HepG2 (cell line): ENCODE data around the gene DLX1. TPM values are rescaled to one million over a fixed set of nuclear protein-coding genes. Genes with fewer than 3 reads are reported as not detected.

Experiments used
- ARHGAP35 ChIP-seq: sonication (generic); formaldehyde crosslinking; IDR thresholded peaks from 2 replicates; pipeline ENCODE4 v1.9.0; 2022; ENCODE audit warnings: mild to moderate bottlenecking, inconsistent platforms, moderate library complexity, missing genetic modification reagents, borderline replicate concordance
- ARNTL ChIP-seq: sonication (generic); formaldehyde crosslinking; IDR thresholded peaks from 2 replicates; pipeline ENCODE4 v1.4.0; 2020; ENCODE audit warnings: mild to moderate bottlenecking, missing genetic modification reagents
- CCDC6 ChIP-seq: sonication (generic); formaldehyde crosslinking; IDR thresholded peaks from 2 replicates; pipeline ENCODE4 v1.8.1; 2022; ENCODE audit warnings: mild to moderate bottlenecking, missing genetic modification reagents, moderate library complexity
- HHEX ChIP-seq: IDR thresholded peaks from 2 replicates; pipeline ENCODE4 v1.6.1; 2016; ENCODE audit warnings: control low read depth
- HNF4A ChIP-seq: sonication (generic); formaldehyde crosslinking; IDR thresholded peaks from 2 replicates; pipeline ENCODE4 v1.4.0; 2020; ENCODE audit warnings: missing genetic modification reagents
- KDM3A ChIP-seq: IDR thresholded peaks from 2 replicates; pipeline ENCODE4 v1.6.1; 2018; ENCODE audit warnings: low read depth, missing compliant biosample characterization
- POLR2AphosphoS5 ChIP-seq: IDR thresholded peaks from 2 replicates; pipeline ENCODE4 v1.6.1; 2012; ENCODE audit warnings: low read depth, low read length
- SNAPC2 ChIP-seq: sonication (generic); formaldehyde crosslinking; IDR thresholded peaks from 2 replicates; pipeline ENCODE4 v1.8.1; 2022; ENCODE audit warnings: mild to moderate bottlenecking, missing genetic modification reagents
- TSC22D2 ChIP-seq: sonication (generic); formaldehyde crosslinking; IDR thresholded peaks from 2 replicates; pipeline ENCODE4 v1.5.1; 2020; ENCODE audit warnings: missing genetic modification reagents, mild to moderate bottlenecking, borderline replicate concordance
- U2AF2 ChIP-seq: fragments of 200-400 bp; formaldehyde crosslinking; IDR thresholded peaks from 2 replicates; pipeline ENCODE4 v1.6.1; 2017; ENCODE audit warnings: low read depth, mild to moderate bottlenecking, low read length
- ZFX ChIP-seq: sonication (generic); formaldehyde crosslinking; IDR thresholded peaks from 2 replicates; pipeline ENCODE4 v1.4.0; 2020; ENCODE audit warnings: mild to moderate bottlenecking, low read depth, missing genetic modification reagents, moderate library complexity
- ZNF20 ChIP-seq: sonication (generic); formaldehyde crosslinking; IDR thresholded peaks from 2 replicates; pipeline ENCODE4 v1.4.0; 2020; ENCODE audit warnings: mild to moderate bottlenecking, moderate library complexity, missing genetic modification reagents
- ZNF382 ChIP-seq: sonication (generic); formaldehyde crosslinking; IDR thresholded peaks from 2 replicates; pipeline ENCODE4 v1.5.0; 2020; ENCODE audit warnings: missing genetic modification reagents, mild to moderate bottlenecking, borderline replicate concordance
- ZNF501 ChIP-seq: sonication (generic); formaldehyde crosslinking; IDR thresholded peaks from 2 replicates; pipeline ENCODE4 v1.5.1; 2020; ENCODE audit warnings: mild to moderate bottlenecking, moderate library complexity, missing genetic modification reagents
- polyA plus RNA-seq, 8 experiments: library from polyadenylated mRNA; depleted of rRNA in 3 of 8; stranded (reverse) in 7 of 8; unstranded in 1 of 8; fragments of >200 nt; fragmentation: Illumina TruSeq in 4 of 8; extraction: Trizol in 4 of 8; gene quantifications; 2 replicates each; pipeline versions ENCODE4 v1.2.1 to v1.2.3, GENCODE V29; 2011 to 2016; ENCODE audit warnings: low read depth in 4 of 8, missing spikeins in 1 of 8, mixed read lengths in 1 of 8; ENCODE audit not compliant: insufficient read depth in 1 of 8
- total RNA-seq, 5 experiments: library from RNA; depleted of rRNA; stranded (reverse); fragments of >200 nt; fragmentation: Illumina TruSeq; extraction: Trizol; gene quantifications; 2 replicates each; pipeline ENCODE4 v1.2.3, GENCODE V29; 2016; ENCODE audit warnings: low read depth in 1 of 5
- TF ChIP-seq, protein P1 (sequence below): sonication (generic); formaldehyde crosslinking; IDR thresholded peaks from 2 replicates; pipeline ENCODE4 v1.9.0; 2021; ENCODE audit warnings: mild to moderate bottlenecking, missing genetic modification reagents
- TF ChIP-seq, protein P2 (sequence below): IDR thresholded peaks from 2 replicates; pipeline ENCODE4 v1.6.1; 2016
- TF ChIP-seq, protein P3 (sequence below): IDR thresholded peaks from 2 replicates; pipeline ENCODE4 v1.6.1; 2016; ENCODE audit warnings: mild to moderate bottlenecking, missing biosample characterization, missing genetic modification reagents
- TF ChIP-seq, protein P4 (sequence below): sonication (generic); formaldehyde crosslinking; IDR thresholded peaks from 2 replicates; pipeline ENCODE4 v1.8.0; 2022; ENCODE audit warnings: mild to moderate bottlenecking, missing genetic modification reagents, borderline replicate concordance
- TF ChIP-seq, protein P5 (sequence below): sonication (generic); formaldehyde crosslinking; IDR thresholded peaks from 2 replicates; pipeline ENCODE4 v1.8.0; 2022; ENCODE audit warnings: low read depth, missing genetic modification reagents

Gene DLX1
- total and polyA plus RNA-seq, 2 of the 13 experiments (the other 11 are each of a cell fraction or from before 2014, with no cell fraction given) = 0.18 to 0.86 TPM

DNA sequence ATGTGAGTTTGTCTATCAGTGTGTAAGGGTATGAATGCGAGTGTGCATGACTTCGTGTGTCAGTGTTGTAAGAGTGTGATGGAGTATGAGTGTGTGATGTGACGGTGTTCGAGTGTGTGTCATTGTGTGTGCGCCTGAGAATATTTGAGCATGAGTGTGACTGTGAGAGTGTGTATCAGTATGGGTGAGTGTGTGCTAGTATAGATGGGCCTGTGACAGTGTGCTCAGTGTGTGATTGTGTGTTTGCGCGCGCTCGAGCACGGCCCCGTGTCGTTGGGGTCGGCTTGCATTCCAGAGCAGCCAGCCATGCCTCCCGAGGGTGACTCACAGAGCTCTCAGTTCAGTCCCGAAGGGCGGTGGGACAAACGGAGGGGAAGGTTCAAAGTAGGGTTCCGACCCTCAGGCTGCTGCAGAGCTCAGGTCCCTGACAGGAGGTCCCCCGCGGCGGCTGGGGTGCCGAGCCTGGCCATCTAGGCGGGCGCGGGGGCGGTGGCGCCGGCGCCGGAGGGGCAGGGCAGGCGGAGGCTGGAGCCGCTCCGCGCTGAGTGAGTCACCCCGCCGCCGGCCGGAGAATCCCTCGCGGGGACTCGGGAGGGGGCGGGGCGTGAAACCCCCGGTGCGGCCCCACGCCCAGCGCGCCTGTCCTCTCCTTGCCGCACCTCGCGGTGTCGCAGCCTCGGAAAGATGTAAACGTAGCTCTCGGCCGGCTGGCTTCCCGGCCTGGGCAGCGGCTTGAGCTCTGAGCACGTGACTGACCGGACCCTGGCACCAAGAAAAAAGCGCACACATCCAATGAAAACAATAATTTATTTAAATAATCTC is 13.6 kb downstream of the DLX1 start (continued):
- TF ChIP-seq, protein P1, sequence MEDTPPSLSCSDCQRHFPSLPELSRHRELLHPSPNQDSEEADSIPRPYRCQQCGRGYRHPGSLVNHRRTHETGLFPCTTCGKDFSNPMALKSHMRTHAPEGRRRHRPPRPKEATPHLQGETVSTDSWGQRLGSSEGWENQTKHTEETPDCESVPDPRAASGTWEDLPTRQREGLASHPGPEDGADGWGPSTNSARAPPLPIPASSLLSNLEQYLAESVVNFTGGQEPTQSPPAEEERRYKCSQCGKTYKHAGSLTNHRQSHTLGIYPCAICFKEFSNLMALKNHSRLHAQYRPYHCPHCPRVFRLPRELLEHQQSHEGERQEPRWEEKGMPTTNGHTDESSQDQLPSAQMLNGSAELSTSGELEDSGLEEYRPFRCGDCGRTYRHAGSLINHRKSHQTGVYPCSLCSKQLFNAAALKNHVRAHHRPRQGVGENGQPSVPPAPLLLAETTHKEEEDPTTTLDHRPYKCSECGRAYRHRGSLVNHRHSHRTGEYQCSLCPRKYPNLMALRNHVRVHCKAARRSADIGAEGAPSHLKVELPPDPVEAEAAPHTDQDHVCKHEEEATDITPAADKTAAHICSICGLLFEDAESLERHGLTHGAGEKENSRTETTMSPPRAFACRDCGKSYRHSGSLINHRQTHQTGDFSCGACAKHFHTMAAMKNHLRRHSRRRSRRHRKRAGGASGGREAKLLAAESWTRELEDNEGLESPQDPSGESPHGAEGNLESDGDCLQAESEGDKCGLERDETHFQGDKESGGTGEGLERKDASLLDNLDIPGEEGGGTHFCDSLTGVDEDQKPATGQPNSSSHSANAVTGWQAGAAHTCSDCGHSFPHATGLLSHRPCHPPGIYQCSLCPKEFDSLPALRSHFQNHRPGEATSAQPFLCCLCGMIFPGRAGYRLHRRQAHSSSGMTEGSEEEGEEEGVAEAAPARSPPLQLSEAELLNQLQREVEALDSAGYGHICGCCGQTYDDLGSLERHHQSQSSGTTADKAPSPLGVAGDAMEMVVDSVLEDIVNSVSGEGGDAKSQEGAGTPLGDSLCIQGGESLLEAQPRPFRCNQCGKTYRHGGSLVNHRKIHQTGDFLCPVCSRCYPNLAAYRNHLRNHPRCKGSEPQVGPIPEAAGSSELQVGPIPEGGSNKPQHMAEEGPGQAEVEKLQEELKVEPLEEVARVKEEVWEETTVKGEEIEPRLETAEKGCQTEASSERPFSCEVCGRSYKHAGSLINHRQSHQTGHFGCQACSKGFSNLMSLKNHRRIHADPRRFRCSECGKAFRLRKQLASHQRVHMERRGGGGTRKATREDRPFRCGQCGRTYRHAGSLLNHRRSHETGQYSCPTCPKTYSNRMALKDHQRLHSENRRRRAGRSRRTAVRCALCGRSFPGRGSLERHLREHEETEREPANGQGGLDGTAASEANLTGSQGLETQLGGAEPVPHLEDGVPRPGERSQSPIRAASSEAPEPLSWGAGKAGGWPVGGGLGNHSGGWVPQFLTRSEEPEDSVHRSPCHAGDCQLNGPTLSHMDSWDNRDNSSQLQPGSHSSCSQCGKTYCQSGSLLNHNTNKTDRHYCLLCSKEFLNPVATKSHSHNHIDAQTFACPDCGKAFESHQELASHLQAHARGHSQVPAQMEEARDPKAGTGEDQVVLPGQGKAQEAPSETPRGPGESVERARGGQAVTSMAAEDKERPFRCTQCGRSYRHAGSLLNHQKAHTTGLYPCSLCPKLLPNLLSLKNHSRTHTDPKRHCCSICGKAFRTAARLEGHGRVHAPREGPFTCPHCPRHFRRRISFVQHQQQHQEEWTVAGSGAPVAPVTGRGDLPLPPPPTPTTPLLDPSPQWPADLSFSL (CRISPR knock-in tag) = peak; percentile 97
- TF ChIP-seq HNF4A (no peak), HHEX (CRISPR knock-in tag) (no peak), U2AF2 (no peak), ARNTL (no peak), TSC22D2 (CRISPR knock-in tag) (no peak), SNAPC2 (CRISPR knock-in tag) (no peak; the same call in 1 of the 2 replicates), ZNF382 (CRISPR knock-in tag) (no peak), ZNF501 (no peak), POLR2AphosphoS5 (no peak), ARHGAP35 (CRISPR knock-in tag) (peak; percentile 61; the same call in 1 of the 2 replicates), CCDC6 (CRISPR knock-in tag) (peak; percentile 53; the same call in 1 of the 2 replicates), KDM3A (CRISPR knock-in tag) (no peak), ZNF20 (CRISPR knock-in tag) (no peak), ZFX (CRISPR knock-in tag) (peak; percentile 52; the same call in 1 of the 2 replicates)
- TF ChIP-seq, protein P2, sequence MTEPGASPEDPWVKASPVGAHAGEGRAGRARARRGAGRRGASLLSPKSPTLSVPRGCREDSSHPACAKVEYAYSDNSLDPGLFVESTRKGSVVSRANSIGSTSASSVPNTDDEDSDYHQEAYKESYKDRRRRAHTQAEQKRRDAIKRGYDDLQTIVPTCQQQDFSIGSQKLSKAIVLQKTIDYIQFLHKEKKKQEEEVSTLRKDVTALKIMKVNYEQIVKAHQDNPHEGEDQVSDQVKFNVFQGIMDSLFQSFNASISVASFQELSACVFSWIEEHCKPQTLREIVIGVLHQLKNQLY (CRISPR knock-in tag) = no peak
- TF ChIP-seq, protein P3, sequence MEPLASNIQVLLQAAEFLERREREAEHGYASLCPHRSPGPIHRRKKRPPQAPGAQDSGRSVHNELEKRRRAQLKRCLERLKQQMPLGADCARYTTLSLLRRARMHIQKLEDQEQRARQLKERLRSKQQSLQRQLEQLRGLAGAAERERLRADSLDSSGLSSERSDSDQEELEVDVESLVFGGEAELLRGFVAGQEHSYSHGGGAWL = peak; percentile 78; the same call in 1 of the 2 replicates
- TF ChIP-seq, protein P4, sequence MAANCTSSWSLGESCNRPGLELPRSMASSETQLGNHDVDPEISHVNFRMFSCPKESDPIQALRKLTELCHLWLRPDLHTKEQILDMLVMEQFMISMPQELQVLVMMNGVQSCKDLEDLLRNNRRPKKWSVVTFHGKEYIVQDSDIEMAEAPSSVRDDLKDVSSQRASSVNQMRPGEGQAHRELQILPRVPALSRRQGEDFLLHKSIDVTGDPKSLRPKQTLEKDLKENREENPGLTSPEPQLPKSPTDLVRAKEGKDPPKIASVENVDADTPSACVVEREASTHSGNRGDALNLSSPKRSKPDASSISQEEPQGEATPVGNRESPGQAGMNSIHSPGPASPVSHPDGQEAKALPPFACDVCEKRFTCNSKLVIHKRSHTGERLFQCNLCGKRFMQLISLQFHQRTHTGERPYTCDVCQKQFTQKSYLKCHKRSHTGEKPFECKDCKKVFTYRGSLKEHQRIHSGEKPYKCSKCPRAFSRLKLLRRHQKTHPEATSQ (CRISPR knock-in tag) = 0 out of 2 replicates have a peak, but pooled peaks have one; percentile 44
- TF ChIP-seq, protein P5, sequence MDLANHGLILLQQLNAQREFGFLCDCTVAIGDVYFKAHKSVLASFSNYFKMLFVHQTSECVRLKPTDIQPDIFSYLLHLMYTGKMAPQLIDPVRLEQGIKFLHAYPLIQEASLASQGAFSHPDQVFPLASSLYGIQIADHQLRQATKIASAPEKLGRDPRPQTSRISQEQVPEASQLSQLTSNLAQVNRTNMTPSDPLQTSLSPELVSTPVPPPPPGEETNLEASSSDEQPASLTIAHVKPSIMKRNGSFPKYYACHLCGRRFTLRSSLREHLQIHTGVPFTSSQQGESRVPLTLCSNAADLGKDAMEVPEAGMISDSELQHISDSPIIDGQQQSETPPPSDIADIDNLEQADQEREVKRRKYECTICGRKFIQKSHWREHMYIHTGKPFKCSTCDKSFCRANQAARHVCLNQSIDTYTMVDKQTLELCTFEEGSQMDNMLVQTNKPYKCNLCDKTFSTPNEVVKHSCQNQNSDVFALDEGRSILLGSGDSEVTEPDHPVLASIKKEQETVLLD (CRISPR knock-in tag) = no peak
